Activated CD4-positive, CD25-positive, alpha-beta regulatory T cell treated with anti-CD3 and anti-CD28 coated beads, Interleukin-2, amount 50 U/mL, for 72 hours (primary cell): ENCODE measurements around the gene CAV3.
"Not testable (repeated sequence)": the region's sequence is repeated elsewhere in the genome, so short reads cannot be mapped to it uniquely, and the experiment has no call there.

Experiments used
- DNase-seq: peaks from one replicate; pipeline ENCODE4 v3.0.0; 2021

The CAV3 gene

GRCh38 chr3:8733332-8734094 is at the start of gene CAV3:
Gene CAV3, plus strand, starts transcription at chr3:8733802. Its CDS starts 75 bp downstream, at chr3:8733877.
- DNase-seq, result no peak

- DNase-seq, result not testable (repeated sequence)
Measured at GRCh38 chr3:8684992-8685391, 48.6 kb upstream of the CAV3 start.

GRCh38 chr3:8691295-8691694 is 42.3 kb upstream of the CAV3 start:
- DNase-seq, result not testable (repeated sequence)

- no peak for DNase-seq
Measured at GRCh38 chr3:8702560-8702959, 31.0 kb upstream of the CAV3 start.

- DNase-seq, result no peak
Measured at GRCh38 chr3:8705575-8705974, 28.0 kb upstream of the CAV3 start.

GRCh38 chr3:8709287-8709686 is 24.3 kb upstream of the CAV3 start:
- no peak for DNase-seq

GRCh38 chr3:8709801-8710507 is 23.6 kb upstream of the CAV3 start:
- no peak for DNase-seq

GRCh38 chr3:8712045-8712907 is 21.3 kb upstream of the CAV3 start:
- no peak for DNase-seq

GRCh38 chr3:8712908-8713255 is 20.7 kb upstream of the CAV3 start:
- no peak for DNase-seq

- no peak for DNase-seq
Measured at GRCh38 chr3:8713901-8714759, 19.5 kb upstream of the CAV3 start.

- DNase-seq, result not testable (repeated sequence)
Measured at GRCh38 chr3:8715757-8716156, 17.8 kb upstream of the CAV3 start.

GRCh38 chr3:8722808-8723207 is 10.8 kb upstream of the CAV3 start:
- DNase-seq, result no peak

- no peak for DNase-seq
Measured at GRCh38 chr3:8723612-8724011, 10.0 kb upstream of the CAV3 start.

- DNase-seq, result no peak
Measured at GRCh38 chr3:8724108-8724752, 9.4 kb upstream of the CAV3 start.

- no peak for DNase-seq
Measured at GRCh38 chr3:8727605-8728512, 5.7 kb upstream of the CAV3 start.

GRCh38 chr3:8729479-8729878 is 4.1 kb upstream of the CAV3 start:
- no peak for DNase-seq

- DNase-seq, result no peak
Measured at GRCh38 chr3:8730656-8731055, 2.9 kb upstream of the CAV3 start.

- no peak for DNase-seq
Measured at GRCh38 chr3:8732413-8732812, 1.2 kb upstream of the CAV3 start.

- DNase-seq, result no peak
Measured at GRCh38 chr3:8734137-8734878, 706 bp downstream of the CAV3 start.

GRCh38 chr3:8734908-8735307 is 1.3 kb downstream of the CAV3 start:
- no peak for DNase-seq
